GM21576 (cell line): ENCODE data around the gene CARD8.

ENCODE experiments used
- ATAC-seq: cut with Tn5 transposase; IDR thresholded peaks from one replicate; pipeline ENCODE4 v1.9.1; 2021; ENCODE audit warnings: mild to moderate bottlenecking, moderate library complexity; ENCODE audit not compliant: unreplicated experiment

The CARD8 gene

GRCh38 chr19:48175578-48175977 is 80.1 kb downstream of the CARD8 start:
- no peak for ATAC-seq

GRCh38 chr19:48174445-48175030 is 81.2 kb downstream of the CARD8 start:
- ATAC-seq = no peak

- ATAC-seq = no peak
Observed at GRCh38 chr19:48171710-48172109, 84.0 kb downstream of the CARD8 start.

- ATAC-seq = no peak
Observed at GRCh38 chr19:48170817-48171347, 84.8 kb downstream of the CARD8 start.

GRCh38 chr19:48169939-48170803 is 85.5 kb downstream of the CARD8 start, which contains the start of the genes LIG1 and ZSWIM9:
LIG1 (minus strand) TSS chr19:48170344; CDS start chr19:48165566, 4,778 bp downstream.
ZSWIM9 (plus strand) TSS chr19:48170680; CDS start chr19:48171803, 1,123 bp downstream.
- peak; percentile 79 for ATAC-seq

- no peak for ATAC-seq
Observed at GRCh38 chr19:48169578-48169938, 86.2 kb downstream of the CARD8 start.

- ATAC-seq = no peak
Observed at GRCh38 chr19:48168689-48169088, 87.0 kb downstream of the CARD8 start.

- ATAC-seq = no peak
Observed at GRCh38 chr19:48158210-48158790, 97.4 kb downstream of the CARD8 start.
